Activated B cell treated with CpG ODN at 0.5 μM for 24 hours (primary cell): ENCODE data around the gene ATP8B3. TPM values are rescaled to one million over a fixed set of nuclear protein-coding genes. Genes with fewer than 3 reads are reported as not detected.

Source experiments
- ATAC-seq: fragments of 200-7000 bp; cut with Tn5 transposase; one replicate; pipeline ENCODE4 v1.10.0; 2021; ENCODE audit warnings: low read depth, mild to moderate bottlenecking, moderate library complexity
- CTCF ChIA-PET: fragments of 350-600 bp; sonication (Branson Sonifier 250); formaldehyde crosslinking; loops from one replicate; lab custom pipeline; 2021; ENCODE audit warnings: antibody characterized with exemption; lab: Charles Lee
- POLR2A ChIA-PET: fragments of 350-600 bp; sonication (Branson Sonifier 250); formaldehyde crosslinking; loops from one replicate; lab custom pipeline; 2021; ENCODE audit warnings: antibody characterized with exemption; lab: Charles Lee
- DNase-seq: peaks from one replicate; pipeline ENCODE4 v3.0.0; 2022
- H3K27ac Mint-ChIP-seq: one replicate; pipeline ENCODE4 v1.8.0; 2020; ENCODE audit warnings: mixed read lengths
- H3K27me3 Mint-ChIP-seq: one replicate; pipeline ENCODE4 v1.8.0; 2021; ENCODE audit warnings: mixed read lengths
- H3K36me3 Mint-ChIP-seq: one replicate; pipeline ENCODE4 v1.8.0; 2021; ENCODE audit warnings: low read depth, mixed read lengths
- H3K4me1 Mint-ChIP-seq: one replicate; pipeline ENCODE4 v1.8.0; 2021; ENCODE audit warnings: mixed read lengths
- H3K4me3 Mint-ChIP-seq: one replicate; pipeline ENCODE4 v1.8.0; 2020; ENCODE audit warnings: mild to moderate bottlenecking, mixed read lengths
- H3K9me3 Mint-ChIP-seq: one replicate; pipeline ENCODE4 v1.8.0; 2020; ENCODE audit warnings: mixed read lengths
- intact Hi-C: fragments of 100-400 bp; cut with micrococcal nuclease; formaldehyde crosslinking; loops from one replicate; pipeline ENCODE4 v1.15.1; 2024
- total RNA-seq: library from RNA; stranded (reverse); gene quantifications from 2 replicates; pipeline ENCODE4 v1.2.3, GENCODE V29; 2022
- TF ChIP-seq, protein P1 (sequence below): fragments of 200-600 bp; IDR thresholded peaks from one replicate; pipeline ENCODE4 v1.8.0; 2022; ENCODE audit warnings: antibody characterized with exemption, mild to moderate bottlenecking

Gene ATP8B3
- total RNA-seq, 1 donor from 2014 or later: 3.9 TPM

DNA sequence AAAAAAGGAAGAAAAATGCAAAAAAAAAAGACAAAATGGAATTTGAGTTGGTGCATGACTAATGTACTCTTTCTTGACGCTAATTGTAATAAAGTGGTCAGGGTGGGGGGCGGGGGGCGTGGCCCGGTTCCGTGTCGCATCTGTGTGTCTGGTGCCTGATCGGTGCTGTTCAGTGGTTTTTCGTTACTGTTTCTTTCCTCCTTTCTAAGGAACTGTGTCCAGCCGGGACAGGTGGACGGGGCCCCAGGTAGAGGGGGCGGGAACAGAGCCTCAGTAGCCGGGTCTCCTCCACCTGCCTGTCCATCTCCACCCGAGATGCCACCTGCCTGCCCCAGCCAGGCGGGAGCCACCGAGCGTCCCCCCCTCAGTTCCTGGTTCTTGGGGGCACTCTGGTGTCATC lies 32.5 kb downstream of the ATP8B3 start:
- Mint-ChIP-seq H3K9me3 (peaks cover 2% of the 10 kb centered on the region), H3K4me3 (no peak overlapping the region), H3K36me3 (no peaks in the 10 kb centered on the region), H3K27ac (no peak overlapping the region), H3K4me1 (peaks cover 7% of the 10 kb centered on the region), H3K27me3 (peaks cover 55% of the 10 kb centered on the region)
- ATAC-seq (no peak), DNase-seq (no peak)
- ChIA-PET CTCF (no interaction called here), POLR2A (no interaction called here)
- TF ChIP-seq, protein P1, sequence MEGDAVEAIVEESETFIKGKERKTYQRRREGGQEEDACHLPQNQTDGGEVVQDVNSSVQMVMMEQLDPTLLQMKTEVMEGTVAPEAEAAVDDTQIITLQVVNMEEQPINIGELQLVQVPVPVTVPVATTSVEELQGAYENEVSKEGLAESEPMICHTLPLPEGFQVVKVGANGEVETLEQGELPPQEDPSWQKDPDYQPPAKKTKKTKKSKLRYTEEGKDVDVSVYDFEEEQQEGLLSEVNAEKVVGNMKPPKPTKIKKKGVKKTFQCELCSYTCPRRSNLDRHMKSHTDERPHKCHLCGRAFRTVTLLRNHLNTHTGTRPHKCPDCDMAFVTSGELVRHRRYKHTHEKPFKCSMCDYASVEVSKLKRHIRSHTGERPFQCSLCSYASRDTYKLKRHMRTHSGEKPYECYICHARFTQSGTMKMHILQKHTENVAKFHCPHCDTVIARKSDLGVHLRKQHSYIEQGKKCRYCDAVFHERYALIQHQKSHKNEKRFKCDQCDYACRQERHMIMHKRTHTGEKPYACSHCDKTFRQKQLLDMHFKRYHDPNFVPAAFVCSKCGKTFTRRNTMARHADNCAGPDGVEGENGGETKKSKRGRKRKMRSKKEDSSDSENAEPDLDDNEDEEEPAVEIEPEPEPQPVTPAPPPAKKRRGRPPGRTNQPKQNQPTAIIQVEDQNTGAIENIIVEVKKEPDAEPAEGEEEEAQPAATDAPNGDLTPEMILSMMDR: no peak
- intact Hi-C loops: no loop called here

DNA sequence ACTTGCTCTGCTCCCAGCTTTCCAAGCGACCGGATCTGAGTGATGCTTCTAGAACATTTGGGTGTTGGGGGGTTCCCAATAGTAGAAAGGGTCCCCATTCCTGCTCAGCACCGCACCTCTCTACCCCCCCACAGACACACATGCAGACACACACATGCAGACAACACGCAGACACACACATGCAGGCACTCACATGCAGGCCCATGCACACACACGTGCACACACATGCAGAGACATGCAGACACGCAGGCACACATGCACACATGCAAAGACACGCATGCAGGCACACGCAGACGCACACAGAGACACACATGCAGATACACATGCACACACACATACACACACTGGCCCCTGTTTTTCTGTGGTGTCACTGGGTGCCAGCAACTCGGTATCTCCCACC lies 34.9 kb downstream of the ATP8B3 start:
- H3K27me3 Mint-ChIP-seq: peaks cover 54% of the 10 kb centered on the region
- H3K27ac Mint-ChIP-seq: no peak overlapping the region
- peaks cover 2% of the 10 kb centered on the region for H3K9me3 Mint-ChIP-seq
- no peak for ATAC-seq
- ChIA-PET POLR2A (no interaction called here), CTCF (no interaction called here)
- no peak for DNase-seq
- no peaks in the 10 kb centered on the region for H3K36me3 Mint-ChIP-seq
- intact Hi-C loops: no loop called here
- H3K4me3 Mint-ChIP-seq: no peak overlapping the region
- peaks cover 2% of the 10 kb centered on the region for H3K4me1 Mint-ChIP-seq
- TF ChIP-seq, protein P1: no peak

DNA sequence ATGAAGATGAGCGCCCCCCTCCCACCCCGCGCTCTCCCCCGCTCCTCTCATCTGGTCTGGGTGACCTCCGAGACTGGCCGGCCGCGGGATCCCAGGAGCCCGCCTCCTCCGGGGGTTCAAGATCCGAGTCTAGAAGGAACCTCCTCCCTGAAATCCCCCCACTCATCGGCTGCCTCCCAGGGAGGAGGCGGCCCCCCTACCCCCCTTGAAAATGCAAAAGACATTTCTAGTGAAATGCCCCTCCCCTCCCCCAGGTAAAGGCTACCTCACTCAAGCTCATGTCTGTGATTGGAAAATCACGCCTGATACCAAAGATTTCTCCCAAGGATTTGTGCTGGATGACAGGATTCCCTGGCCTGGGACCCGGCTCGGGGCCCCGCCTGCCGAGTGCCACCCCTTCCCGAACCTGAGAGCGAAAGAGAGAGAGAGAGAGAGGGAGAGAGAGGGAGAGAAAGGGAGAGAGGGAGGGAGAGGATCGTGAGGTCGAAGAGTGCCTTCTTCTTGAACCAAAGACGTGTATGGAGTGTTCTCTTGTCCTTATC lies 35.4 kb downstream of the ATP8B3 start:
- no peak for DNase-seq

DNA sequence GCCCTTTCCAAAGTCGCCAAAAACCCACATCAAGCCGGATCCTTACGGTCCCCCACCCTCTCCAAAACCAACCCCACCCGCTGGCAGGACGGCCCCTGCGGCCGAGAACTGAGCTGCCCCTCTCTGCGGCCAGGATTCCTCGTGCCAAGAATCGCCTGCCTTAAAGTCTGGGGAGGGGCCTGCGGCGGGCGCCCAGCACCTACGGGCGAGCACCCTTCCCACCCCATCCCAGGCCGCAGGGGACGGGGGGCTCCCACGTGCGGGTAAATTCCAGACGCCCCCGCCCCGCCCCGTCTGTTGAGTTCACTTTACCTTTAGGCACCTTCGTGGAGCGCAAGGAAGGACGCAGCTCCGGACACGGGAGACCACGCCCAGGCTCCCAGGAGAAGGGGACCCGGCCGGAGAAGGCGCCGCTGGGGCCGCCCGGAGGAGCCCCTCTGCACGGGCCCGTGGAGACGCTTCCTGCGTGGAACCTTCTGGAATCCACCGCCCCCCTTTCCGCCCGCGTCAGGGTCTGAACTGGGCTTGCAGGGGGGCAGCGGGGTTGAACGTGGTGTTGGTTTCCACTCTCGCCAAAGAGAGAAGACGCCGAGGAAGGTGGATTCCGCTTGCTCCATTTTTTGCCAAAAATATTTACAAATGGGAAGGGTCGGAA lies 36.0 kb downstream of the ATP8B3 start:
- Mint-ChIP-seq H3K27me3 (peaks cover 54% of the 10 kb centered on the region), H3K27ac (no peak overlapping the region), H3K4me1 (peaks cover 2% of the 10 kb centered on the region), H3K9me3 (peaks cover 7% of the 10 kb centered on the region), H3K36me3 (no peaks in the 10 kb centered on the region), H3K4me3 (no peak overlapping the region)
- intact Hi-C loops: no loop called here
- TF ChIP-seq, protein P1: no peak
- DNase-seq (no peak), ATAC-seq (no peak)
- POLR2A ChIA-PET: interaction anchor here (0.6 kb wide), 1 partner anchor 27 kb away, joined by 3 read pairs; no protein-coding TSS in a partner anchor
- CTCF ChIA-PET: no interaction called here

More for the DNA sequence above, 35.4 kb downstream of the ATP8B3 start:
- Mint-ChIP-seq H3K4me1 (peaks cover 2% of the 10 kb centered on the region), H3K9me3 (peaks cover 2% of the 10 kb centered on the region), H3K27me3 (peaks cover 52% of the 10 kb centered on the region), H3K27ac (no peak overlapping the region), H3K36me3 (no peaks in the 10 kb centered on the region), H3K4me3 (no peak overlapping the region)
- no peak for ATAC-seq
- intact Hi-C loops: no loop called here
- POLR2A ChIA-PET: no interaction called here
- TF ChIP-seq, protein P1: no peak
- CTCF ChIA-PET: no interaction called here

DNA sequence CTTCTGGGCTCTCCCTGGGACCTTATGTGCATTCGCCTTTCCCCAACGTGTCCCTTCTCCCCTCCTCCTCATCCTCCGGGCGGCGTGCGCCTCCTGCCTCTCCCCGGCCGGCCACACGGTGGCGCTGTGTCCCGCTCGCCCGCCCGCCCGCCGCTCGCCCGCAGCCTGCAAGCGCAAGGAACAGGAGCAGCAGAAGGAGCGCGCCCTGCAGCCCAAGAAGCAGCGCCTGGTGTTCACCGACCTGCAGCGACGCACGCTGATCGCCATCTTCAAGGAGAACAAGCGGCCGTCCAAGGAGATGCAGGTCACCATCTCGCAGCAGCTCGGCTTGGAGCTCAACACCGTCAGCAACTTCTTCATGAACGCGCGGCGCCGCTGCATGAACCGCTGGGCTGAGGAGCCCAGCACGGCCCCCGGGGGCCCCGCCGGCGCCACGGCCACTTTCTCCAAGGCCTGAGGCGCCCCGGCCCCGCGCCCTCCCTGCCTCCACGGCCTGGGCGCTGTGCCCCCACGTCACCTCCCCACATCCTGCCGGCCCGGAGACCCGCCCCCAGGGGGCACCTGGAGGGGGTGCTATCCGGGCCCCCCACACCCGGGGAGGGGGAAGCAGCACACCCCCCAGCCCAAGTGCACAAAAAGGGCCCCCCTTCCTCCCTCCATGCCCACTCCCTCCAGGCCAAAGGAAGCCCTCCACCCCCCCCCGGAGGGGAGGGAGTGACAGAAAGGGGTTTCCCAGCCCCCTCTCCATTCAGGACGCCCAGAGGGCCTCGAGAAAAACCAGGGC lies 36.9 kb downstream of the ATP8B3 start:
- intact Hi-C loops: no loop called here
- peaks cover 12% of the 10 kb centered on the region for H3K9me3 Mint-ChIP-seq
- ChIA-PET POLR2A (no interaction called here), CTCF (no interaction called here)
- H3K36me3 Mint-ChIP-seq: no peaks in the 10 kb centered on the region
- no peak for DNase-seq
- peaks cover 2% of the 10 kb centered on the region for H3K4me1 Mint-ChIP-seq
- peaks cover 52% of the 10 kb centered on the region for H3K27me3 Mint-ChIP-seq
- H3K27ac Mint-ChIP-seq: no peak overlapping the region
- no peak overlapping the region for H3K4me3 Mint-ChIP-seq
- TF ChIP-seq, protein P1: no peak
- ATAC-seq: no peak
